Putamen (tissue), 1 donor: ENCODE results near the gene SLC35G3.
"Not testable (repeated sequence)": the region's sequence is repeated elsewhere in the genome, so short reads cannot be mapped to it uniquely, and the experiment has no call there.

Source experiments
- DNase-seq: peaks from one replicate; pipeline ENCODE4 v3.0.0-alpha.2; 2016; ENCODE audit warnings: low spot score

The SLC35G3 gene

DNA sequence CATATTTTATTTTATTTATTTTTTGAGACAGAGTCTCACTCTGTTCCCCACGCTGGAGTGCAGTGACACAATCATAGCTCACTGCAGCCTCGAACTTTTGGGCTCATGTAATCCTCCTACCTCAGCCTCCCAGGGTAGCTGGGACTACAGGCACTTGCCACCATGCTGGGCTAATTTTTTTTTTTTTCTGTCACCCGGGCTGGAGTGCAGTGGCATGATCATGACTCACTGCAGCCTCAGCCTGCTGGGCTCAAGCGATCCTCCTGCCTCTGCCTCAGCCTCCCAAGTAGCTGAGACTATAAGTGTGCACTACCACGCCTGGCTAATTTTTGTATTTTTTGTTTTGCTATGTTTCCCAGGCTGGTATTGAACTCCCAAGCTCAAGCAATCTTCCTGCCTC, 29.5 kb downstream of the SLC35G3 start:
- no peak for DNase-seq

DNA sequence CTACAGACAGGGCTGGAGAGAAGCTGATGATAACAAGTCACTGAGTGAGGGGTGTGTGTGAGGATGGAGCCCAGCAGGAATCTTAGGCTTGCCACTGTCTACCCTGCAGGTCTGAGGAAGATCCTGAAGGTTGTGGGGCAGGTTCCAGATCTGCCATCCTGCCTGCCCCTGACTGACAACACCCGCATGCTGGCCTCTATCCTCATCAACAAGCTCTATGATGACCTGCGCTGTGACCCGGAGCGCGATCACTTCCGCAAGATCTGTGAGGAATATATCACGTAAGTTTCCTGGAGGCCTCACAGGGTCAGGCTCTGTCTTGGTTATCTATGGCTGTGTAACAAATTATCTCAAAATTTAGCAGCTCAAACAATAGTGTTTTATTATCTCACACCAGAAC, 30.3 kb downstream of the SLC35G3 start:
- no peak for DNase-seq

DNA sequence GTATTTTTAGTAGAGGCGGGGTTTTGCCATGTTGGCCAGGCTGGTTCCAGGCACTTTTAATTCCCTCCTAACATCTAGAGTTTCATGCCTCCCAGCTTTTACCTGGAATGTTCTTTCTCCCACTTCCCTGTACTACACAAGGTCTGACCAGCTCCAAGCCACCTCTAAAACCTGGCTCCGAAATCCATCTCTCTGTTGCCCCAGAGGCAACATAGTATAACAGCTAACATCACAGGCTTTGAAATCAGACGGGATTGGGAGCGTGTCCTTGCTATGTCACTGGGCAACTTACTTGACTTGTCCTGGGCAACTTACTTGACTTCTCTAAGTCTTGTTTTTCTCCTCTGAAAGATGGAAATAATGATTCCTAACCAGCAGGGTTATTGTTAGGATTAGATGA, 31.4 kb downstream of the SLC35G3 start:
- DNase-seq = no peak

DNA sequence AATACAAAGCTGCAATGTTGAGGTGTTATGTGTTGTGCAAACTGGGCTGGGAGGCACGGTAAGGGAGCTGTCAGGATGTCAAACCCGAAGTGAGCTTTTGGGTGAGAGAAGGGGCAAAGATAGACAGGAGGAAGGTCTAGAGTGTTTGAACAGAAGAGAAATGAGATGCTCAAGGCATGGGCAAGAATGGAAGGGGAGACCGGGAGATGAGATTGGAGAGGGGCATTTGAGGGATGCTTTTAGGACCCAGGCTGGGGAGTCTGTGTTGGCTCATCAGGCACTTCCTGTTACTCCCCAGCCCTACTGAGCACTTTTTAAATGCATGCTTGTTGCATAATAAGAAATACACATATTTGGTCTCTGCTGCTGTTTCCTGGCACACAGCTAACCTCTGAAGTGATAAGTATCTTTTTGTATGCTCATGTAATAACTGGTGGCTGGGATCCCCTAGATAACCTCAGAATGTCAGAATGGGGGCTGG, 32.9 kb downstream of the SLC35G3 start:
- DNase-seq = no peak

DNA sequence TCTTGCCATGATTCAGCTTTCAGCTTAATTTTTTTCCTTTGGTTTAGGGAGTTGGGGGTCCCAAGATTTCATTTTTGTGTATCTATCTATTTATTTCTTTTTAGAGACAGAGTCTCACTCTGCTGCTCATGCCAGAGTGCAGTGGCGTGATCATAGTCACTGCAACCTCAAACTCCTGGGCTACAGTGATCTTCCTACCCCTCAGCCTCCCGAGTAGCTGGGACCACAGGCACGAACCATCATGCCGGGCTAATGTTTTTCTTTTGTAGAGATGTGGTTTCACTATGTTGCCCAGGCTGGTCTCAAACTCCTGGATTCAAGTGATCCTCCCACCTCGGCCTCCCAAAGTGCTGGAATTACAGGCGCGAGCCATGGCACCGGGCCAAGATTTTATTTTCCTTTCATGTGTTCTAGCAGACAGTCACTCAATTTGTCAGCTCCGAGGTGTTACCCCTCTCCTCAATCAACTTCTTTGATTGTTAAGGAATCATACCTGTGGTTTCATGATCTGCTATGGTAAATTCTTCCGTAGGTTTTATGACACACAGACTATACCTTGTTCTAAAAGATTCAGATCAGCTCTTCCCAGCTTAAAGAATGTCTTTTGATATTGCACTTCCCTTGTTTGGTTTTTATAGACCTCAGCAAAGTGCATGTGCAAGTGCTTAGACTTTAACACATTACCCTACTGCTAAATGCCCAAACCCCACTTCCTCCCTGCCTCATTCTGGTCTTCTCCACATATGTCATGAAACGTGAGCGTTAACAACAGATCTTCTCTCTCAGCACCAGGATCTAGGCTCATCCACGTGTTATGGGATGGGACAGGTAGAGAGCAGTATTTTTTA, 33.6 kb downstream of the SLC35G3 start:
- no peak for DNase-seq

DNA sequence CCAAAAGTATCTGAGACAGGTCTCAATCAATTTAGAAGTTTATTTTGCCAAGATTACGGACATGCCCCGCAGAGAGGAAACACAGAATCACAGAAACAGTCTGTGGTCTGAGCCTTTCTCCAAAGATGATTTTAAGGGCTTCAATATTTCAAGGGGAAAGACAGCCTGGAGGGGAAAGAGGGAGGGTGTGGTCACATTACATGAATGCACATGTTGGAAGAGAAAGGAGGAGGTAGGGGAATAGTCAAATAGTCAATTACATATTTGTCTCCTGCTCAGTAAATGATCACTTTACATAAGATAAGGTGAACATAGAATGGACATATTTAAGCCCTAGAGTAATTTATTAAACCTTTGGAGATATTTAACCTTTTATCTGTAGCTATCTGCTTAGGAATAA, 34.3 kb downstream of the SLC35G3 start:
- no peak for DNase-seq

DNA sequence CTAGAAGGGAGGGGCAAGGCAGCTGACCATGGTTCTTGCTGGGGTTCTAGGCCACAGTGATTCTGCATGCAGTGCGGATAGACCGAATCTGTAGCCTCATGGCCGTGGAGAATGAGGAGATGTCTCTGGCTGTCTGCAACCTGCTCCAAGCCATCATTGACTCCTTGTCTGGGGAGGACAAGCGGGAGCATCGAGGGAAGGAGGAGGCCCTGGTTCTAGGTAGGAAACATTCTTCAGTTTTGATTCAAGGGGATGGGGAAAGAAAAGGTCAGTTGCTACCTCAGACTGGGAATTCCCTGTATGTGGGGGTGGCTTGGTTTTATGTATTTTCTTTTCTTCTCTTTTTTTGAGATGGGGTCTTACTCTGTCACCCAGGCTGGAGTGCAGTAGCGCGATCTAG, 38.9 kb downstream of the SLC35G3 start:
- no peak for DNase-seq

DNA sequence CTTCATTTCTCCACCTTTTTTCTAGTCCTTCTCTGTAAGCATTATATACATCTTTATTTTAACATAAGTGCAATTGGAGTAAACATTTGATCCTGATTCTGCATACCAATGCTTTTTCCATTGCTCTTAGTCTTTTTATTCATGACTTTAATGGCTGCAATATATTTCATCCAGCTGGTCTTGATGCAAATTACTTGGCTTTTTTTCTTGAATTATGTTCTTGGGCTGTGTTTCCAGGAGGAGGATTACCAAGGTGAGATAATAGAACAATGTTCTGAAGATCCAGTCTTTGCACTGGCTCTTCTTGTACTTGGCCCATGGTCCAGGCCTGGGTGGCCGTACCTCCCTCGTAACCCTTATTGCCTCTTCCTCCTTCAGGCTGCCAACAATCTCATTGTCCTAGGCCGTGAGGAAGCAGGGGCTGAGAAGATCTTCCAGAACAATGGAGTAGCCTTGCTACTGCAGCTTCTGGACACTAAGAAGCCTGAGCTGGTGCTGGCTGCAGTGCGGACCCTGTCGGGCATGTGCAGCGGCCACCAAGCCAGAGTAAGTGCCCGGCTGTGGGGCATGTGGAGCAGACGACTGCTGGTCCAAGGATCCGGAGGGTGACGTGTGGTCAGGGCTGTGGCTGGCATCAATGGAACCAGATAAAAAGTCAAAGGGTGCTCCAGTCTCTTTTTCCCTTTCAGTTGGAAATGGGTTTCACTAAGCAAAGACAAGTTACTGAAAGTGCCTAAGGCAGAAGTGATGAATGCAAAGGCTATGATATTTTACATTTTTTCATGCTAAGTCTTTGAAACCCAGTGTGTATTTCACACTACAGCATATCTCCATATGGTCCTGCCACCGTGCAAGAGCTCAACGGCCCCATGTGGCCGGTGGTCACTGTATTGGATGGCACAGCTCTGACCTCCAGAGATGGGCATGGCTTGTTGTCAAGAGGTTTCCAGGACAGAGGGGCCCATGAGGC, 39.7 kb downstream of the SLC35G3 start:
- no peak for DNase-seq

DNA sequence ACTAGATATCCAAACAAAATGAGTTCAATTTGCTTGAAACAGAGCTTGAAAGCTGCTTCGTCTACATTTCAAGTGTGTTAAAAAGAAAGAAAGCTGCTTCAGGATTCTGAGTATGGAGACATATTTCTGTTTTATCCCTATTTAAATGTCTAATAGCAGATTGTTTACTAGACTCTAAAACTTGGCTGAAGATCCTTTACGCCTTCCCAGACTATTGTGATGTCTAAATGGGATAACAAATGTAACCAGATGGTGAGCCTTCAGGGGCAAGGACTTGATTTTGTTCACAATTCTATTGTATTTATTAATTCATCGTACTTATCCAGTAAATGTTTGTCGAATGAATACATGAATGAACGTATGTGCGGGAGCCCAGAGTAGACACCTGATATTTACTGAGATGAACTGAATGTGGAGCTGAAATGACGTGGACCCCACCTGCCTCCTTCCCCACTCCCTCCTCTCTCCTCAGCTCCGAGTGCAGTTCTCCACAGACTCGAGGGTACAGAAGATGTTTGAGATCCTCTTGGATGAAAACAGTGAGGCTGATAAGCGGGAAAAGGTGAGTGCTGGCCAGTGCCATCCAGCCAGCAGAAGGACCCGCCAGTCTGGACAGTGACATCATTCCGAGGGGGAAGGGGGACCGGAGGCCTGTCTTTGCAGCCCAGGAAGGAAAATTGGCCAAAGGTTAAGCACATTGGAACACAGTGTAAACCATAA, 41.6 kb downstream of the SLC35G3 start:
- DNase-seq = no peak

DNA sequence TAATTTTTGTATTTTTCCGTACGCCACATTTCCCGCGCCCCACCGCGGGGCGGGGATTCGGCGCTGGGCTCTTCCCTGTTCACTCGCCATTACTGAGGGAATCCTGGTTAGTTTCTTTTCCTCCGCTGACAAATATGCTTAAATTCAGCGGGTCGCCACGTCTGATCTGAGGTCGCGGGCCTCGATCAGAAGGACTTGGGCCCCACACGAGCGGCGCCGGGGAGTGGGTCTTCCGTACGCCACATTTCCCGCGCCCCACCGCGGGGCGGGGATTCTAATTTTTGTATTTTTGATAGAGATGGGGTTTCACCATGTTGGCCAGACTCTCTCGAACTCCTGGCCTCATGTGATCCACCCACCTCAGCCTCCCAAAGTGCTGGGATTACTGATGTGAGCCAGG, 43.1 kb downstream of the SLC35G3 start:
- not testable (repeated sequence) for DNase-seq

DNA sequence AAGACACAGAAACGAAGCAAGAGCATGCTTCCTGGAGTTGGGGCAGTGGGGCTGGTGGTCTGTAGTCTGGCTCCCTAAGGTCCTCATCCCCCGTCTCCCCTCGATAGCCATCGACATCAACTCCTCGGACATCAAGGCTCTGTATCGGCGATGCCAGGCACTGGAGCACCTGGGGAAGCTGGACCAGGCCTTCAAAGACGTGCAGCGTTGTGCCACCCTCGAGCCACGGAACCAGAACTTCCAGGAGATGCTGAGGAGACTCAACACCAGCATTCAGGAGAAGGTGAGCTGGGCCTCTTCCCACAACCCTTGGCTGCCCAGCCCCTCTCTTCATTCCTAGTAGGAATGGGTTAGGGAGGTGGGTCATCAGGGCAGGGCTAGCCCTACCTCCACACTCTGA, 44.3 kb downstream of the SLC35G3 start:
- no peak for DNase-seq

DNA sequence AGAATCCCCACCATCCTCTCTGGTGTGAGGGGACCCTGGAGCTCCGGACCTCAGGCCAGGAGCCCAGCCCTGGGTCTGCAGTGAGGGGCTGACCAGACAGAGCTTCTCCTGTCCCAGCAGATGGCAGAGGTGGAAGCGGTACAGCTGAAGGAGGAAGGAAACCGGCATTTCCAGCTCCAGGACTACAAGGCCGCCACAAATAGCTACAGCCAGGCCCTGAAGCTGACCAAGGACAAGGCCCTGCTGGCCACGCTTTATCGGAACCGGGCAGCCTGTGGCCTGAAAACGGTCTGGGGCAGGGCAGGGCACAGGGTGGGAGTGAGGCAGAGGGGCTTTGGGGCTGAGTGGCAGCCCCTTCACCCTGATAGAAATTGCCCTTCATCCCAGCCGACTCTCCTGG, 46.0 kb downstream of the SLC35G3 start:
- no peak for DNase-seq

DNA sequence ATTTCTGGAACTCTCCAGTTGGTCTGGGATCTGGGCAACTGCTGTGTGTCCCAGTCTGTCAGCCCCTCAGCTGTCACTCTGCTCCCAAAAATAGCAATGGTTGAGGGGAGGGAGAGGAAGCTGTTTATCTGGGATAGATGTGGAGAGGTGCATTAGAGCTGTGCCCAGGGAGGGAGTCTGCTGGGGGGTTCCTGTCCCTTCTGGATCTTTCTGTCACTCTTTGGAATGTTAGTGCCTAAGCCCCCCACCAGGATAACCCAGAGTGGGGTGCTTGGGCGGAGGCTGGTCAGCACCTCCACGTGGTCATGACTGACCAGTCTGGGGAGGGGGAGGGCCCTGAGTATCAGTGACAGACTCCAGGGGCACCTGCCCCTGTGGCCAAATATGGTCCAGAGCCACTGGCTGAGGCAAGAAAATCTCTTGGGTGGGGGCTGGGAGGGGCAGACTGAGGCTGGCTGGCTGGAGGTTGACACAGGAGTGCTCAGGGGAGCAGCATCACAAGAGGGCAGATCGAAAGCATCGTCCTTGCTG, 46.8 kb downstream of the SLC35G3 start, which contains the start of gene UNC45B:
Gene UNC45B (plus strand): TSS at position 443 of the 531 bp plus-strand sequence. CDS start 447 bp downstream, outside the sequence.
- no peak for DNase-seq

DNA sequence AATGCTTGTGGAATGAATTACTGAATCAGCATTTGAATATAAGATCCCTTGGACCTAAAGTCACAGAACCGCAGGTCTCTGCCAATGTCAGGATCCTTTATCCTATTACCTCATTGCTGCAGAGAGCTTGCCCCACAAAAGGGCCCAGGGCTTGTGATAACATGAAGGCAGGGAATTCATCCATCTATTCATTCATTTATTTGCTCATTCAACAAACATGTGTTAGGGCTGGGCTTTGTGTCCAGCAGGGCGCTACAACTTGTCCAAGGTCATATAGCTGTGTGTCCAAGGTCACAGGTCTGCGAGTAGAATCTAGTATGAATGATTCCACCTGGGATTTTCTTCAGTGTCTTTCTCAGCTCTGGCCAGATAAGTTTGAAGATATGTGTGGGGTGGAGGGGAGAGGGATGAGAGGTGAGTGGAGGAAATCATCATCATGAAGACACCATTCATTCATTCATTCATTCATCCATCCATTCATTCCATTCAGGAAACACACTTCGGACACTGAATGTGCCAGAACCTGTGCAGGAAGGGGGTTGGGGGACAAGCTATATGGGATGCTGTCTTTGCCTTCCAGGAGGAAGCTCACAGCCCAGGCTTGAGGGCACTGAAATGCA, 47.9 kb downstream of the SLC35G3 start:
- DNase-seq = no peak

DNA sequence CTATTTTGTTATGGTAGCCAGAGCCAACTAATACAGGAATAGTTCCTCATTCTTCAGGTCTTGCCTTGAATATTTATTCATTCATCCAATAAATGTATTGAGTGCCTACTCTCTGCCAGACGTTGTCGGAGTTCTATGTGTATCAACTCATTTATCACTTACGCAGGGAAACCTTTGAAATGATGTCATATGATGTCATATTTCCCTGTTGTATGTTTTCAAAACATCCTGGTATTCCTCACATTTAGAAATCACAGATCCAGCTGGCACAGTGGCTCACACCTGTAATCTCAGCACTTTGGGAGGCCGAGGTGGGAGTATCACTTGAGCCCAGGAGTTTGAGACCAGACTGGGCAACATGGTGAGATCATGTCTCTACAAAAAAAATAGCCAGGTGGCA, 49.4 kb downstream of the SLC35G3 start:
- DNase-seq = no peak
